GM18511 (cell line): Measurements from ENCODE around the gene MPV17L2.
A peak's percentile ranks its signal among the peaks of the same experiment; 100 is the strongest.
"Not testable (repeated sequence)": the region's sequence is repeated elsewhere in the genome, so short reads cannot be mapped to it uniquely, and the experiment has no call there.

Experiments
- ATAC-seq: cut with Tn5 transposase; IDR thresholded peaks from one replicate; pipeline ENCODE4 v1.9.1; 2021; ENCODE audit warnings: mild to moderate bottlenecking, moderate library complexity; ENCODE audit not compliant: unreplicated experiment

The MPV17L2 gene

DNA sequence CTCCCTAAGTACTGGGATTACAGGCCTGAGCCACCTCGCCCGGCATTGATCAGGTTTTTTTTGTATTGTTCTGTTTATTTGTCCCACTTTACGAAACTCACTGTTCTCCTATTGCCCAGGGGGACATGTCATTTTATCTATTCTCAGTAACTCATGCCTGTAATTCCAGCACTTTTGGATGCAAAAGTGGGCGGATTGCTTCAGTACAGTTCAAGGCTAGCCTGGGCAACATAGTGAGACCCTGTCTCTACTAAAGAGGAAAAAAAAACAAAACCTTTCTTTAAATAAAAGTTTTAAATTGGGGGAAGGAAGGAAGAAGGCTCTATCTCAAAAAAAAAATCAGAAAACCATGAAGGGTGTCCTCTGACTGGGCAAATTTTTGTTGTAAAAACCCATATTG is 2.7 kb upstream of the MPV17L2 start:
- no peak for ATAC-seq

DNA sequence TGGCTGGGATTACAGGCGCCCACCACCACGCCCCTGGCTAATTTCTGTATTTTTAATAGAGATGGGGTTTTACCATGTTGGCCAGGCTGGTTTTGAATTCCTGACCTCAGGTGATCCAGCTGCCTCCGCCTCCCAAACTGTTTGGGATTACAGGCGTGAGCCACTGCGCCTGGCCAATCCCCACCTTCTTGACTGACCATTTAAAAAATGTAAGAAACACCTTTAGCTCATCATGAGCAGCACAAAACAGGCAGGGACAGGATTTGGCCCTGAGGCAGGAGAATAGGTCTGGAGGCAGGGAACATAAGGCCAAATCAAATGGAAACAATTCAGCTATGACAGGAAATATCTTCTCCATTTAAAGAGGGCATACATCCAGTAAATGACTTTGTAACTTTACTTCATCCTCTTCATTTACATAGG is 1.4 kb upstream of the MPV17L2 start:
- no peak for ATAC-seq

DNA sequence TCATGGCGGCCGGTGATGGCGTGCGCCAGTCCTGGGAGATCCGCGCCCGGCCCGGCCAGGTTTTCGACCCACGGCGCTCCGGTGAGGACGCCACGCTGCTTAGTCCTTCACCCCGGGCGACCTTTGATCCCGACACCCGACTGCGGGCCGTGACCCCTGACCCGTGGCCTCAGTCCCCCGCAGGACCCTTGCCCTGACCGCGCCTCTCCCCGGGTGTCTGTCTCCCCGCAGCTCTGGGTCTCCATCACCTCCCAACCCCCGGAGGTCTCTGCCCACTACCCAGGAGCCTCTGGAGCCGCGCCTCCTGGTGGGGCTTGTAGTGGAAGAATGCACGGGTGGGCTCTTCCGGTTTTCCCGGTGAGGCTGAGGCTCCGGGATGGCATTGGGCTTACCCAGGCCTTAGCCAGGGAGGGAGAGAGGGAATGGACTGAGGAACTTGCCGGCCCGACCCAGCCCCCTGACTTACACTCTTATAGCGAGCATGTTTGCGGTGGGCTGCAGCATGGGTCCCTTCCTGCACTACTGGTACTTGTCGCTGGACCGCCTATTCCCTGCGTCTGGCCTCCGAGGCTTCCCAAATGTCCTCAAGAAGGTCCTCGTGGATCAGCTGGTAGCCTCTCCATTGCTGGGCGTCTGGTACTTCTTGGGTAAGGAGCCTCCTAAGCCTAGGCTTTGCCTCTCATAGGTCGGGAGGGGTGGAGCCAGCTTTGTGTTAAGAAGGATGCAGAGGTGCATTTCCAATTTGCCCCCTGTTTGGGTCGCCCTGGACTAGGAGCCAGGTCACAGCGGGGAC is 566 bp downstream of the MPV17L2 start:
- ATAC-seq, result no peak

DNA sequence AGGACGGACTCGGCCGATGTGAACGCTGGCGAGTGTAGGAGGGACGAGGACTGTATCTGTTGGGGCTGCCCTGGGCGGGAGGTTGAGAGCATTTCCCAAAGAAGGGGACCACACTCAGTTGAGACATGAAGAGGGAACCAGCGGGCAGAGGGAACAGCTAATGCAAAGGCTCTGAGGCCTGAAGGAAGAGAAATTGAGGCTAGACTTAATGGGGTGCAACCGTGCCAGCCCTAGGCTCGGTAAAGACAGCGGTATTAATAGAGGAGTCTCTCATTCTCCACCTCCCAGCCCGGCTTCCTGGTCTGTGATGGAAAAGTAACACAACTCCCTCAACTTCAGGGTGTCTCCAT is 1.1 kb downstream of the MPV17L2 start:
- no peak for ATAC-seq

DNA sequence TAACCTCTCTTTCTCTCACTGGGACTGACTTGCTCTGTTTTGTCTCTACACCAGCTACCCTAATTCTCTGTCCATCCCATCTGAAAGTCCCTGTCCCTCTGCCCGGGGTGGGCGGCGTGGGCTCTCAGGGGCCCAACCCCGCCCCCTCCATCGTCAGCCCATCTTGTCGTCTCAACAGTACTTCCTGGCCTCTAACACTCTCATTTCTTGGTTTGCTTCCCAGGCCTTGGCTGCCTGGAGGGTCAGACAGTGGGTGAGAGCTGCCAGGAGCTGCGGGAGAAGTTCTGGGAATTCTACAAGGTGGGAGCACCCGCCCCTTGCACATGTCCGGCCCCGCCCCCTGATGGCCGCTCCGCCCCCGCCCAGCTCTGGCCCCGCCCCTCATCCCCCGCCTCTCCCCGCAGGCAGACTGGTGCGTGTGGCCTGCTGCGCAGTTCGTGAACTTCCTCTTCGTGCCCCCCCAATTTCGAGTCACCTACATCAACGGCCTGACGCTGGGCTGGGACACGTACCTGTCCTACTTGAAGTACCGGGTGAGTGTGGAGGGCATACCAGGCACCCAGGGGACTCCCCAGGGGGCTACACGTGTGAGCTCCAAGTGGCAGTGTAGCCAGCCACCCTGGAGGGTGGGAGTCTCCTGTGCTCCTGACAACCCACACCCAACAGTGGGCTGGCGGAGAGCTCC is 1.7 kb downstream of the MPV17L2 start:
- ATAC-seq, result no peak

GRCh38 chr19:18196511-18196845 is 3.5 kb downstream of the MPV17L2 start:
- ATAC-seq, result no peak

DNA sequence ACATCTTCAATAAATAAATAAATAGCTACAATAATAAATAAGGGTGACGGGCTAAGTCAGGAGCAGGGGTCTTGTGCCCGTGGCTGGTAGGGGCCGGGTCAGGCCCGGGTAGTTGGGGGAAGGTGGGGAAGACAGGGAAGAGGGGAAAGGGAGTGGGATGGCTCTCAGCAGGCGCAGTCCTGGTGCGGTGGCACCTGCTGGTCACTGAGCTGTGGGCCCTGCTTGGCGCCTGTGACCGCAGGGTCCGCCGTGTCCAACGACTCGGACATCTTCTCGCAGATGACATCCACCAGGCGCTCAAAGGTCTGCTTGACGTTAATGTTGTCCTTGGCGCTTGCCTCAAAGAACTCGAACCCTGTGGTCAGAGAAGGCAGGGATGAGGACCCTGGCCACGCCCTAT is 4.3 kb downstream of the MPV17L2 start:
- no peak for ATAC-seq

GRCh38 chr19:18197941-18198340 is 4.9 kb downstream of the MPV17L2 start:
- no peak for ATAC-seq

GRCh38 chr19:18198374-18198773 is 5.4 kb downstream of the MPV17L2 start:
- ATAC-seq, result no peak

DNA sequence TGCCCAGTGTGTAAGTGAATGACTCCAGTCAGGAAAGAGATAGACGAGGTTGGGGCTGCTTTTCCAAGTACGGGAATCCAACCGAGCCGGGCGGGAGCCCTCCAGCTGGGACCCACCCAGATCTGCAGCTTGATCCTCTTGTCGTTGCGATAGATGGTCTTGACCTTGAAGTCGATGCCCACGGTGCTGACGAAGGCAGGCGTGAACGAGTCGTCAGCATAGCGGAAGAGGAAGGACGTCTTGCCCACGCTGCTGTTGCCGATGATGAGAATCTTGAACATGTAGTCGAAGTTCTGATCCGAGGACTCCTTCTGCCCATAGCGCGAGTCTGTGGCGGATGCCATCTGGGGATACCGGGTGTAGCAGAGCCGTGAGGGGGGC is 9.4 kb downstream of the MPV17L2 start:
- no peak for ATAC-seq

DNA sequence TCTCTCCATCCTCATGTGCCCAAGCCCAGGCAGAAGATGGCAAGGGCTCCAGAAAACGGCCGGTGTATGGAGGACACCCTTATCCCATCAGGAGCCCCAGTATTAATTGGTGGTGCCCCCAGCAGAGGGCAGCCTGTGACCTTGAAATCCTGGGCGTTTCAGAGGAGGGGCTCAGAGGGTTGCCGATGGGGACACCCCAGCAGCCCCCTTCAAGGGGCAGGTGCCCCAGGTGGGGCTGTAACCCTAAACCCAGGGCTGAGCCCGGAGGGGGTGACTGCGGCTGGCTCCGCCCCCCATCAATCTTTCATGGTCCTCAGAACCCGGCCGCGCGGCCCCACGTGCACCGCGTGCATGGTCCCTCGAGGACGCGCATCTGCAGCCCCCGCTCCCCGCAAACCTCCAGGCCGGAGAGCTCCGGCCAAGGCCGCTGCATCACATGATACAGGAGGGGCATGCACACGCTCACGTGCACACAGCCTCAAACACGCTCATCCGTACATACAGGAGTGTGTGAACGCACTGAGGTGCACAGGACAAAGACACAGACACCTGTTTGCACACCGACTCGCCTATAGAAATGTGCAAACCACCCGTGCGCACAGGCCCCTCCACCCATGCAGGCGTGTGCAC is 9.9 kb downstream of the MPV17L2 start:
- no peak for ATAC-seq

- ATAC-seq, result peak; percentile 4
These were observed 10.4 kb downstream of the MPV17L2 start for GRCh38 chr19:18203408-18203862.

GRCh38 chr19:18203863-18204393 is 10.9 kb downstream of the MPV17L2 start, which contains the start of gene RAB3A:
Gene RAB3A, minus strand, starts transcription at chr19:18204042. Its CDS starts 1,302 bp downstream, at chr19:18202740.
- ATAC-seq, result peak; percentile 89

- peak; percentile 7 for ATAC-seq
These were observed 11.6 kb downstream of the MPV17L2 start for GRCh38 chr19:18204394-18205199.

DNA sequence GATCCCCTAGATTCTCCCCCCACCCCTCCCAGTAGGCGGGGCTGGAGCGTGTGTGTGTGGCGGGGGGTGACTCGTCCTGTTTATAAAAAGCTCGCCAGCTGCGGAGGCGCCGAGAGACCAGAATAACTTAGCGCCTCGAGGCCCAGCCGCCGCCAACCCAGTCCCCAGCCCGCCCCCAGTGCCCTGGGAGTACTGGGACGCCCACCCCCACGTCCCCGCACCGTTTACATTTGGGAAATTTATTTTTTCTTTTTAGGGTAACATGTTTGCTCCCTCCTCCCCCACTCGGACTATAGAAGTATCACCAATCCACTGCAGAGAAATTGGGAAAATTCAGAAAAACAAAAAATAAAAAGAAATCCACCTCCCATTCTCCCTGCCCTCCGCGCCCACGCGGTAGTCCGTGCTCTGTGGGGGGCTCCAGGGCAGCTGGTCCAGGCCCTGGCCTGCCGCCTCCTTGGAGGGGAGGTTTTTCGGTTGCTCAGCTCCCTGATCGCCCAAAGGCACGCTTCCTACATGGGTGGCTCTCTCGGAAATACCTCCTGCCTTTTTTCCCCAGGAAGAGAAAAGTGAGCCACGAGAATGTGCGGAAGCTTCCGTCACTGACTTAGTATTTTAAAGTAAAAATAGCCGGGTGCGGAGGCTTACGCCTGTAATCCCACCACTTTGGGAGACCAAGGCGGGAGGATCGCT is 12.3 kb downstream of the MPV17L2 start:
- no peak for ATAC-seq

DNA sequence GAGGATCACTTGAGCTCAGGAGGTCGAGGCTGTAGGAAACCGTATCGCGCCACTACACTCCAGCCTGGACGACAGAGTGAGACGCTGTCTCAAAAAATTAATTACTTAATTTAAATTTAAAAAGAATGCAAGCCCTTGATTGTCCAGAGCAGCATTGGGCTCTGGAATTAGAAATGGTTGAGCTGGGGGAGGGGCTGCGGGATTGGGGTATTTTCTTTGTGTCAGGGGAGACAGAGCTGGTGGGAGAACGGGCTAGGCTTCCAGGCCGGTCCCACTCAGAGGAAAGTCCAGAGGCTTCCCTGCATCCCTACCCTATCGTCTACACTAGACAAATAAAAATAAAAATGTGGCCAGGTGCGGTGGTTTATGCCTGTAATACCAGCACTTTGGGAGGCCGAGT is 13.0 kb downstream of the MPV17L2 start:
- no peak for ATAC-seq

DNA sequence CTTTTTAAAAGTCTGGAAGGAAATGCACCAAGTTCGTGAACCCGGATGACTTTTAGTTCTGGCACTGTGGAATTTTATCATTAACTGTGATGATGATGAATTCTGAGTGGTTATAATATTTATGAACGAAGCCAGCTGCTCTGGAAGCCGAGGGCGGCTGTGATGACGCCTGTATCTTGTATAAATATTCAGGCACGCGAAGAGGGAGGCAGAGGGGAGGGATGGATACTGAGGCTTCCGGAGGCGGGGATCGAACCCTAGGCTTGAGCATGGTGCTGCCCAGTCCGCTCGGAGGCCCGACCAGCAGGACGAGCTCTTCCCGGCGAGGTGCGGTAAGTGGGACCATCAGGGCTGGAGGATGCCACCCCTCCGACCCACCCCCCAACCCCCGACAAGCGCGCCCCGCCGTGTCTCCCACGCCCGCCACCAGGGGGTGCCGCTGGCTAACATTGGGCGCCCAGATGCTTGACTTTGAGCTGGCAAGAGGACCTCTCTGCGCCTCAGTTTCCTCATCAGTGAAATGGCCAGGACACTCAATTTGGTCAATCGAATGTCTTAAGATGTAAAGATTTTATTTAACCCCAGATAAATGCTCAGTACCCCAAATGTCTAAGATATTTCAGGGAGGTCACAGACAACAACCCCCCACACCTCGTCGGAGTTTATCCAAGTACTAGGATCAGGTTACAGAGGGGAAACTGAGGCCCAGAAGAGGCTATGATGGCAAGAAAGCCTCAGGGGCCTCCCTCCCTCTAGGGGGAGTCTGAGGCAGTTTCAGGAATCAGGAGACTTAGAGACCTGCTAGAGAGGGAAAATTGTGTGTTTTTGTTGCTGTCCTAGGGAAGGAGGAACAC is 15.3 kb downstream of the MPV17L2 start:
- no peak for ATAC-seq

DNA sequence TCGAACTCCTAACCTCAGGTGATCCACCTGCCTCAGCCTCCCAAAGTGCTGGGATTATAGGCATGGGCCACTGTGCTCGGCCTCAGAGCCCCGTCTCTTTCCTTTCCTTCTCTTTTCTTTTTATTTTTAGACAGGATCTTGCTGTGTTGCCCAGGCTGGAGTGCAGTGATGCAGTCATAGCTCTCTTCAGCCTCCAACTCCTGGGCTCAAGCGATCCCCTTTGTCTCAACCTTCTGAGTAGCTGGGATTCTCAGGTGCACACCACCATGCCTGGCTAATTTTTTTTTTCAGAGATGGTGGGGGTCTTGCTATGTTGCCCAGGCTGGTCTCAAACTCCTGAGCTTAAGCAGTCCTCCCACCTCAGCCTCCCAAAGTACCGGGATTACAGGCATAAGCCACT is 16.9 kb downstream of the MPV17L2 start:
- not testable (repeated sequence) for ATAC-seq

DNA sequence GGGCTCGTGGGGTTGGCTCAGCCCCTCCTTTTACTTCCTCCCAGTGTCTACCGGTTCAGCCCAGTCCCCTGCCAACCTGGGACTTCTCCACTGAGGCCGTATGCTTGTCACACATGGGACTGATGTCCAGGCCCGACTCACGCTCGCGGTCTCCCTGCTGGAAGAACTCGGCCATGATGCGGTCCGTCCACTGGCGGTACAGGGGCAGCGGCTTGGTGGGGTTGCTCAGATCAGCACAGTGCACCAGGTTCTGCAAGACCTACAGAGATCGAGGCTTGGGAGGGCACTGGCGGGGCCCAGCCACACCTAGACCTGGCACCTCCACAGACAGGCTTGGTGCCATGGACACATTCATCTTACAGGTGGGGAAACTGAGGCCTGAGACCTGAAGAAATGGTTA is 18.7 kb downstream of the MPV17L2 start:
- no peak for ATAC-seq
